Right lobe of liver (tissue), 6 donors: ENCODE measurements around the gene SUPT20HL1. TPM values are rescaled to one million over a fixed set of nuclear protein-coding genes. Genes with fewer than 3 reads are reported as not detected.
"Not testable (repeated sequence)": the region's sequence is repeated elsewhere in the genome, so short reads cannot be mapped to it uniquely, and the experiment has no call there.

ENCODE experiments used
- ATAC-seq, 4 donors: fragments of 200-7000 bp; cut with Tn5 transposase; one replicate each; pipeline ENCODE4 v1.9.1; 2020; ENCODE audit warnings: mild to moderate bottlenecking in 4 of 4, moderate library complexity in 4 of 4
- DNase-seq, 3 donors: peaks; one replicate each; pipeline ENCODE4 v3.0.0-alpha.2; 2020
- H3K27ac ChIP-seq, 3 donors: fragments of 200-600 bp; one replicate each; pipeline ENCODE4 v1.8.0; 2022
- H3K27me3 ChIP-seq, 2 donors: fragments of 200-600 bp; one replicate each; pipeline ENCODE4 v1.8.0; 2022
- H3K36me3 ChIP-seq, 4 donors: fragments of 200-600 bp; sonication (generic) in 1 of 4; one replicate each; pipeline versions ENCODE4 v1.5.1 to v1.8.0; 2017 to 2022; ENCODE audit warnings: control low read depth in 1 of 4
- H3K4me1 ChIP-seq, 4 donors: fragments of 200-600 bp; sonication (generic) in 1 of 4; one replicate each; pipeline versions ENCODE4 v1.5.1 to v1.8.0; 2017 to 2022; ENCODE audit warnings: control low read depth in 1 of 4
- H3K4me3 ChIP-seq, 3 donors: fragments of 200-600 bp; one replicate each; pipeline ENCODE4 v1.8.0; 2022
- H3K9me3 ChIP-seq, 4 donors: fragments of 200-600 bp; sonication (generic) in 1 of 4; one replicate each; pipeline versions ENCODE4 v1.5.1 to v1.8.0; 2017 to 2022; ENCODE audit warnings: control low read depth in 1 of 4
- CTCF ChIP-seq, 4 donors: fragments of 200-600 bp in 3 of 4; fragments of 450-650 bp in 1 of 4; IDR thresholded peaks; one replicate each; pipeline versions ENCODE4 v1.5.1 to v1.8.0; 2016 to 2022; ENCODE audit warnings: antibody characterized with exemption in 4 of 4, mild to moderate bottlenecking in 2 of 4
- POLR2A ChIP-seq: fragments of 450-650 bp; IDR thresholded peaks from one replicate; pipeline ENCODE4 v1.6.1; 2017; ENCODE audit warnings: antibody characterized with exemption, mild to moderate bottlenecking
- WGBS: methylation state at CpG from one replicate; pipeline ENCODE4 v1.1.6; 2018; ENCODE audit warnings: low coverage, low lambda C conversion rate; ENCODE audit not compliant: insufficient coverage; ENCODE audit errors: missing lambda C conversion rate; 5-methylcytosine and 5-hydroxymethylcytosine counted together
- intact Hi-C, 2 donors: fragments of 100-400 bp; cut with DNase I; formaldehyde crosslinking; loops; one replicate each; pipeline versions ENCODE4 v1.11.2 to v1.14.1; 2022
- total RNA-seq, 6 experiments: library from RNA; depleted of rRNA in 2 of 6; stranded (reverse); fragments of >200 nt in 2 of 6; fragmentation: NEBNext Ultra II Directional in 3 of 6; extraction: Animal tissue kit (Norgen Biotek cat#: 25700) in 3 of 6; gene quantifications; one replicate each; pipeline versions ENCODE4 v1.1.0 to v1.2.4, GENCODE V29; 2016 to 2023
- donor health status: DM: no; HTN: yes; CAD: no.
- donor health status: DM: no; HTN: no; CAD: no.
- donor health status: DM: no; HTN: no; CAD: no.
- donor health status: DM: no; HTN: yes; CAD: no.
- donor health status: DM: no; HTN: yes; CAD: no.

SUPT20HL1 gene
- total RNA-seq, 6 experiments from 2014 or later = not detected

GRCh38 chrX:24380262-24381187 is 20.1 kb downstream of the SUPT20HL1 start:
- Histone ChIP-seq H3K4me3 (no peak overlapping the region), H3K27ac (no peak overlapping the region), H3K9me3 (no peaks in the 10 kb centered on the region), H3K27me3 (peaks cover 0 to 3% of the 10 kb centered on the region in 2 donors), H3K4me1 (no peaks in the 10 kb centered on the region), H3K36me3 (no peaks in the 10 kb centered on the region)
- ATAC-seq = no peak
- intact Hi-C loops = no loop called here
- DNase-seq = no peak
- TF ChIP-seq CTCF (IDR thresholded peaks at IDR 0.05) (no peak), POLR2A (no peak)
- 34% methylated on average over 9 of the region's 9 CpGs for WGBS

- H3K4me1 ChIP-seq, H3K27me3 ChIP-seq, H3K9me3 ChIP-seq, H3K27ac ChIP-seq, H3K4me3 ChIP-seq, ATAC-seq, intact Hi-C loops, DNase-seq, H3K36me3 ChIP-seq: not testable (repeated sequence)
- 52% methylated on average over 5 of the region's 5 CpGs for WGBS
Measured at GRCh38 chrX:24382315-24382714, 21.9 kb downstream of the SUPT20HL1 start.

- WGBS = 43% methylated on average over 2 of the region's 2 CpGs
- DNase-seq = no peak
- Histone ChIP-seq H3K9me3 (no peaks in the 10 kb centered on the region), H3K27ac (no peak overlapping the region), H3K4me3 (no peak overlapping the region), H3K4me1 (no peaks in the 10 kb centered on the region), H3K36me3 (no peaks in the 10 kb centered on the region), H3K27me3 (no peaks in the 10 kb centered on the region)
- TF ChIP-seq POLR2A (no peak), CTCF (IDR thresholded peaks at IDR 0.05) (no peak)
- ATAC-seq = no peak
- intact Hi-C loops = no loop called here
Measured at GRCh38 chrX:24387724-24388123, 27.3 kb downstream of the SUPT20HL1 start.

GRCh38 chrX:24391389-24391788 is 30.9 kb downstream of the SUPT20HL1 start:
- DNase-seq (no peak), ATAC-seq (peak in 2 of 4 donors; percentile 19 to 31)
- H3K36me3 ChIP-seq = no peaks in the 10 kb centered on the region
- H3K4me3 ChIP-seq = no peak overlapping the region
- H3K27me3 ChIP-seq = no peaks in the 10 kb centered on the region
- intact Hi-C loops = loop anchor here in 1 of 2 donors (10.0 kb wide), 1 partner anchor 113 kb away; no protein-coding TSS in a partner anchor
- no peak overlapping the region for H3K27ac ChIP-seq
- no peaks in the 10 kb centered on the region for H3K4me1 ChIP-seq
- 48% methylated on average over 5 of the region's 5 CpGs for WGBS
- TF ChIP-seq POLR2A (no peak), CTCF (IDR thresholded peaks at IDR 0.05) (no peak)
- no peaks in the 10 kb centered on the region for H3K9me3 ChIP-seq

- ATAC-seq = no peak
- TF ChIP-seq CTCF (IDR thresholded peaks at IDR 0.05) (no peak), POLR2A (no peak)
- Histone ChIP-seq H3K27ac (no peak overlapping the region), H3K9me3 (no peaks in the 10 kb centered on the region), H3K4me3 (no peak overlapping the region), H3K36me3 (no peaks in the 10 kb centered on the region), H3K4me1 (no peaks in the 10 kb centered on the region), H3K27me3 (no peaks in the 10 kb centered on the region)
- DNase-seq = no peak
- WGBS = 48% methylated on average over 3 of the region's 3 CpGs
- intact Hi-C loops = loop anchor here in 1 of 2 donors (10.0 kb wide), 1 partner anchor 113 kb away; no protein-coding TSS in a partner anchor
Measured at GRCh38 chrX:24391843-24392242, 31.4 kb downstream of the SUPT20HL1 start.
